ENCODE results near the gene SIPA1L3. TPM values are rescaled to one million over a fixed set of nuclear protein-coding genes. Genes with fewer than 3 reads are reported as not detected.

The SIPA1L3 gene
- total and polyA plus RNA-seq, 10 of the 15 experiments (the other 5 are each of a cell fraction or from before 2014, with no cell fraction given) = 0.24 to 66.2 (median 19.1) TPM

DNA sequence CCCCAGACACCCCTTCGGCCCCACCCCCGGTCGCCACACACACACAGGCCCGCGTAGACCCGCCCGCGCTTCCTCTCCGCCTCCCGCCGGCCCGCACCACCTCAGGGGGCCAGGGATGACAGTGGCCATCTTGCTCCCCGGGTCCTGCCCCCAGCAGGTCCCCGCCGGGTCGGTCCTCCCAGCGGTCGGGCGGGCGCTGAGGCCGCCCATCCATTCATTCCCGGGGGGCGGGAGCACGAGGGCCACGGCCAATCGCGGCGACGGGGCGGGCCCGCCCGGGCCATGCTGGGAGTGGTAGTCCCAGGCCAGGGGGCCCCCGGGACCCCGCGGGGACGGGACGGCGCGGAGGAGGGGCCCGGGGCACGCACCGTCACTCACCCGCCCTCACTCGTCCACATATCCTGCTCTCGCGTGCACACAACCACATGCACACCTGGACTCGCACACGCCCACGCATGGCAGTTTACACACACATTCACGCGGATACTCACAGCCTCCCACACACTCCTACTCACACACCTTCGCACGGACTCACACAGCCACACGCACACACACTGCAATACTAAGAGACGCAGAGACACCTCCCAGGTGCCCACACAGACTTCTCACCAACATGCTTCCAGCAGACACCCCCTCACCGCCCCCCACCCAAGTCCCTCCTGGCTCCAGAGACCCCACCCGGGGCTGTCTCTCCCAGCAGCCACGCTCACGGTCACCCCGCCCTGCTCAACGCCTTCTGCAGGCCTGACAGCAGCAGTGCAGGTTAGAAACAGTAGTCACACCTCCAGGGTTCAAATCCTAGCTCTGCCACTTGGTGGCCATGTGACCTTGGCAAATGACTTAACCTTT is 317.2 kb downstream of the SIPA1L3 start, which contains the start of gene DPF1 (continued):
- TF ChIP-seq BCL11A (IDR thresholded peaks at IDR 0.05; ENCODE audit: low read depth, low read length) (peak; percentile 29; the same call in 1 of the 2 replicates), EP300 (IDR thresholded peaks at IDR 0.05; ENCODE audit: borderline replicate concordance in 1 of 2, control insufficient read depth in 1 of 2, low read depth in 2 of 2, low read length in 2 of 2) (0 out of 4 replicates have a peak, but pooled peaks of 1 of the 2 experiments have one; percentile 26), KDM1A (IDR thresholded peaks at IDR 0.05; ENCODE audit: borderline replicate concordance) (no peak), IRF4 (IDR thresholded peaks at IDR 0.05; ENCODE audit: low read depth, low read length) (peak; percentile 48; the same call in 1 of the 2 replicates), MXI1 (IDR thresholded peaks at IDR 0.05; ENCODE audit: low read depth, low read length) (no peak), POLR2A (IDR thresholded peaks at IDR 0.05; ENCODE audit: low read depth, low read length) (peak; percentile 64), SMAD5 (IDR thresholded peaks at IDR 0.05; ENCODE audit: low read depth) (no peak), WRNIP1 (IDR thresholded peaks at IDR 0.05; ENCODE audit: borderline replicate concordance, low read depth, low read length) (no peak), STAT3 (IDR thresholded peaks at IDR 0.05; ENCODE audit: low read depth, low read length) (no peak), KLF5 (IDR thresholded peaks at IDR 0.05; ENCODE audit: partially characterized antibody) (no peak), CBX5 (IDR thresholded peaks at IDR 0.05; ENCODE audit: low read depth) (no peak), ESRRA (IDR thresholded peaks at IDR 0.05; ENCODE audit: low read length) (no peak), ZNF24 (IDR thresholded peaks at IDR 0.05) (no peak), EED (IDR thresholded peaks at IDR 0.05; ENCODE audit: low read depth) (0 out of 2 replicates have a peak, but pooled peaks have one; percentile 34), RELA (IDR thresholded peaks at IDR 0.05; ENCODE audit: borderline replicate concordance, partially characterized antibody) (no peak)
- TF ChIP-seq, protein P1, sequence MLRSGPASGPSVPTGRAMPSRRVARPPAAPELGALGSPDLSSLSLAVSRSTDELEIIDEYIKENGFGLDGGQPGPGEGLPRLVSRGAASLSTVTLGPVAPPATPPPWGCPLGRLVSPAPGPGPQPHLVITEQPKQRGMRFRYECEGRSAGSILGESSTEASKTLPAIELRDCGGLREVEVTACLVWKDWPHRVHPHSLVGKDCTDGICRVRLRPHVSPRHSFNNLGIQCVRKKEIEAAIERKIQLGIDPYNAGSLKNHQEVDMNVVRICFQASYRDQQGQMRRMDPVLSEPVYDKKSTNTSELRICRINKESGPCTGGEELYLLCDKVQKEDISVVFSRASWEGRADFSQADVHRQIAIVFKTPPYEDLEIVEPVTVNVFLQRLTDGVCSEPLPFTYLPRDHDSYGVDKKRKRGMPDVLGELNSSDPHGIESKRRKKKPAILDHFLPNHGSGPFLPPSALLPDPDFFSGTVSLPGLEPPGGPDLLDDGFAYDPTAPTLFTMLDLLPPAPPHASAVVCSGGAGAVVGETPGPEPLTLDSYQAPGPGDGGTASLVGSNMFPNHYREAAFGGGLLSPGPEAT (IDR thresholded peaks at IDR 0.05; ENCODE audit: low read depth) = no peak
- TF ChIP-seq, protein P2, sequence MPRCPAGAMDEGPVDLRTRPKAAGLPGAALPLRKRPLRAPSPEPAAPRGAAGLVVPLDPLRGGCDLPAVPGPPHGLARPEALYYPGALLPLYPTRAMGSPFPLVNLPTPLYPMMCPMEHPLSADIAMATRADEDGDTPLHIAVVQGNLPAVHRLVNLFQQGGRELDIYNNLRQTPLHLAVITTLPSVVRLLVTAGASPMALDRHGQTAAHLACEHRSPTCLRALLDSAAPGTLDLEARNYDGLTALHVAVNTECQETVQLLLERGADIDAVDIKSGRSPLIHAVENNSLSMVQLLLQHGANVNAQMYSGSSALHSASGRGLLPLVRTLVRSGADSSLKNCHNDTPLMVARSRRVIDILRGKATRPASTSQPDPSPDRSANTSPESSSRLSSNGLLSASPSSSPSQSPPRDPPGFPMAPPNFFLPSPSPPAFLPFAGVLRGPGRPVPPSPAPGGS (IDR thresholded peaks at IDR 0.05; ENCODE audit: borderline replicate concordance, insufficient read depth, low read depth, low read length, poor library complexity, severe bottlenecking) = no peak
- TF ChIP-seq, protein P3, sequence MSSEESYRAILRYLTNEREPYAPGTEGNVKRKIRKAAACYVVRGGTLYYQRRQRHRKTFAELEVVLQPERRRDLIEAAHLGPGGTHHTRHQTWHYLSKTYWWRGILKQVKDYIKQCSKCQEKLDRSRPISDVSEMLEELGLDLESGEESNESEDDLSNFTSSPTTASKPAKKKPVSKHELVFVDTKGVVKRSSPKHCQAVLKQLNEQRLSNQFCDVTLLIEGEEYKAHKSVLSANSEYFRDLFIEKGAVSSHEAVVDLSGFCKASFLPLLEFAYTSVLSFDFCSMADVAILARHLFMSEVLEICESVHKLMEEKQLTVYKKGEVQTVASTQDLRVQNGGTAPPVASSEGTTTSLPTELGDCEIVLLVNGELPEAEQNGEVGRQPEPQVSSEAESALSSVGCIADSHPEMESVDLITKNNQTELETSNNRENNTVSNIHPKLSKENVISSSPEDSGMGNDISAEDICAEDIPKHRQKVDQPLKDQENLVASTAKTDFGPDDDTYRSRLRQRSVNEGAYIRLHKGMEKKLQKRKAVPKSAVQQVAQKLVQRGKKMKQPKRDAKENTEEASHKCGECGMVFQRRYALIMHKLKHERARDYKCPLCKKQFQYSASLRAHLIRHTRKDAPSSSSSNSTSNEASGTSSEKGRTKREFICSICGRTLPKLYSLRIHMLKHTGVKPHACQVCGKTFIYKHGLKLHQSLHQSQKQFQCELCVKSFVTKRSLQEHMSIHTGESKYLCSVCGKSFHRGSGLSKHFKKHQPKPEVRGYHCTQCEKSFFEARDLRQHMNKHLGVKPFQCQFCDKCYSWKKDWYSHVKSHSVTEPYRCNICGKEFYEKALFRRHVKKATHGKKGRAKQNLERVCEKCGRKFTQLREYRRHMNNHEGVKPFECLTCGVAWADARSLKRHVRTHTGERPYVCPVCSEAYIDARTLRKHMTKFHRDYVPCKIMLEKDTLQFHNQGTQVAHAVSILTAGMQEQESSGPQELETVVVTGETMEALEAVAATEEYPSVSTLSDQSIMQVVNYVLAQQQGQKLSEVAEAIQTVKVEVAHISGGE (CRISPR knock-in tag; IDR thresholded peaks at IDR 0.05) = no peak
- TF ChIP-seq, protein P4, sequence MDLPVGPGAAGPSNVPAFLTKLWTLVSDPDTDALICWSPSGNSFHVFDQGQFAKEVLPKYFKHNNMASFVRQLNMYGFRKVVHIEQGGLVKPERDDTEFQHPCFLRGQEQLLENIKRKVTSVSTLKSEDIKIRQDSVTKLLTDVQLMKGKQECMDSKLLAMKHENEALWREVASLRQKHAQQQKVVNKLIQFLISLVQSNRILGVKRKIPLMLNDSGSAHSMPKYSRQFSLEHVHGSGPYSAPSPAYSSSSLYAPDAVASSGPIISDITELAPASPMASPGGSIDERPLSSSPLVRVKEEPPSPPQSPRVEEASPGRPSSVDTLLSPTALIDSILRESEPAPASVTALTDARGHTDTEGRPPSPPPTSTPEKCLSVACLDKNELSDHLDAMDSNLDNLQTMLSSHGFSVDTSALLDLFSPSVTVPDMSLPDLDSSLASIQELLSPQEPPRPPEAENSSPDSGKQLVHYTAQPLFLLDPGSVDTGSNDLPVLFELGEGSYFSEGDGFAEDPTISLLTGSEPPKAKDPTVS (IDR thresholded peaks at IDR 0.05; ENCODE audit: low read depth, low read length) = no peak

Measured in GM12878 (cell line).